Aorta (tissue), 5 donors: ENCODE data around the gene ADCK1. TPM values are rescaled to one million over a fixed set of nuclear protein-coding genes. Genes with fewer than 3 reads are reported as not detected.

ENCODE experiments used
- ATAC-seq: fragments of 200-7000 bp; cut with Tn5 transposase; one replicate; pipeline ENCODE4 v1.9.1; 2022; ENCODE audit warnings: moderate library complexity; ENCODE audit not compliant: low FRiP score
- DNase-seq, 2 donors: peaks; one replicate each; pipeline ENCODE4 v3.0.0-alpha.2; 2020
- H3K27ac ChIP-seq, 2 donors: one replicate each; pipeline ENCODE4 v1.5.1; 2013; ENCODE audit warnings: low read length in 2 of 2, mild to moderate bottlenecking in 2 of 2, moderate library complexity in 2 of 2, control low read depth in 1 of 2, inconsistent platforms in 1 of 2, low read depth in 1 of 2
- H3K27me3 ChIP-seq, 2 donors: one replicate each; pipeline ENCODE4 v1.6.1; 2013; ENCODE audit warnings: control low read depth in 1 of 2, low read length in 1 of 2, mild to moderate bottlenecking in 1 of 2, moderate library complexity in 1 of 2; ENCODE audit not compliant: insufficient read depth in 2 of 2, control insufficient read depth in 1 of 2
- H3K36me3 ChIP-seq, 2 donors: one replicate each; pipeline ENCODE4 v1.6.1; 2013; ENCODE audit warnings: control low read depth in 1 of 2, low read length in 1 of 2, mild to moderate bottlenecking in 1 of 2; ENCODE audit not compliant: insufficient read depth in 2 of 2, control insufficient read depth in 1 of 2
- H3K4me1 ChIP-seq, 2 donors: one replicate each; pipeline ENCODE4 v1.6.1; 2013; ENCODE audit warnings: low read length in 2 of 2, control low read depth in 1 of 2, mild to moderate bottlenecking in 1 of 2, moderate library complexity in 1 of 2; ENCODE audit not compliant: insufficient read depth in 2 of 2, control insufficient read depth in 1 of 2
- H3K4me3 ChIP-seq, 2 donors: one replicate each; pipeline ENCODE4 v1.5.1; 2013; ENCODE audit warnings: low read length in 2 of 2, control low read depth in 1 of 2, mild to moderate bottlenecking in 1 of 2
- H3K9me3 ChIP-seq: one replicate; pipeline ENCODE4 v1.6.1; 2013; ENCODE audit warnings: mild to moderate bottlenecking, low read length; ENCODE audit not compliant: control insufficient read depth
- WGBS, 2 donors: extraction: QIAGEN DNeasy Blood & Tissue Kit; methylation state at CpG; one replicate each; pipeline ENCODE4 v1.1.7; 2013; 5-methylcytosine and 5-hydroxymethylcytosine counted together
- intact Hi-C, 2 donors: fragments of 100-400 bp; cut with DNase I; formaldehyde crosslinking; loops; one replicate each; pipeline versions ENCODE4 v1.14.2 to v1.15.0; 2022
- polyA plus RNA-seq, 2 donors: library from polyadenylated mRNA; stranded (reverse); fragments of 200-250 nt; gene quantifications; one replicate each; pipeline ENCODE4 v1.2.3, GENCODE V29; 2013
- total RNA-seq, 2 donors: library from RNA; stranded (reverse); fragmentation: NEBNext Ultra II Directional; extraction: Animal tissue kit (Norgen Biotek cat#: 25700); gene quantifications; one replicate each; pipeline ENCODE4 v1.2.1, GENCODE V29; 2021
- donor health status: healthy with polysubstance abuse.
- donor health status: Bipolar disorder and iron deficiency.
- donor health status: DM: no; HTN: no; CAD: no.
- donor health status: DM: no; HTN: no; CAD: no.
- donor health status: DM: yes; HTN: yes; CAD: no.

The ADCK1 gene
- total and polyA plus RNA-seq, 4 donors, result 2.4 to 7.3 (median 4.5) TPM

DNA sequence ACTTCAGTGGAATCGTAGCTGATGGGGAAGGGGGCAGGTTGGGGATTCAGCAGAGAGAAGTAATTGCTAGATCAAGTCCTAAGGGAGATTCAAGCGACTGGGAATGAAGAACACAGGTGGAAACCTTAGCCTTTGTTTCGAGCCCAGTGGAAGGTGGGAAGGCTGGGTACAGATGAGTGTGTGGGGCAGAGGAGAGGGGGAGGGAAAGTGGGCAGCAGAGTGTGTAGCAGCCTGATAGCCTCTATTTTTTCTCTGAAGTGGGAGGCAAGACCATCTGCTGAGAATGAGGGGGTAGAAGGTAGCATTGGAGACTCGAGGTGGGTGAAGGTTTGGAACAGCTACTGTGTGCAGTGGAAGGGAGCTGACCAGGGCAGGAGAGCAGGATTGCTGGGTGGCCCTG is 91.0 kb downstream of the ADCK1 start:
- no peak overlapping the region for H3K4me3 ChIP-seq
- no peaks in the 10 kb centered on the region for H3K4me1 ChIP-seq
- DNase-seq (no peak), ATAC-seq (no peak)
- 92% methylated on average over 4 of the region's 4 CpGs for WGBS, 2 donors
- intact Hi-C loops, result no loop called here
- H3K27me3 ChIP-seq, result no peaks in the 10 kb centered on the region
- H3K9me3 ChIP-seq, result peaks cover 2% of the 10 kb centered on the region
- peaks cover 0 to 8% of the 10 kb centered on the region in 2 donors for H3K36me3 ChIP-seq
- H3K27ac ChIP-seq, result no peak overlapping the region

DNA sequence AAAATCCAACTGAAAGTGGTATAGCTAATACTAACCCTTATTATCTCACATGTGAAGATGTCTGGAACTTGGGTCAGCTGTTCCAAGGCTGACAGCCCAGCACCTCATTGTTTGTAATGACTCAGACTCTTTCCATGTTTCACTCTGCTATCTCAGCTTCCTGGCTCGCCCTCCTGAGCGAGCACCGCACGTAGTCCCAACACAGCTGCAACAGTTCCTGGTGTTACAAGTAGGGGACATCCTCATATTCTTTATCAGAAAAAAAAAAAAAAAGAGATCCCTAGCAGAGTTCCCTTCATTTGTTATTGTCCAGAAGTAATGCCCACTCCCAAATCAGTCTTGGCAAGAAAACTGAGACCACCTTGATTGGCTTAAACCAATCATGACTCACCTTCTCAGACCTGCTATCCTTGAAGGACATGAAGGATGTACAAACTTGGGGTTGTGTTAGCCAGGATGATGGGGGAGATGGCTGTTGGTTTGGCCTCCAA is 92.5 kb downstream of the ADCK1 start:
- no peak for ATAC-seq
- peaks cover 0 to 4% of the 10 kb centered on the region in 2 donors for H3K36me3 ChIP-seq
- H3K9me3 ChIP-seq, result peaks cover 2% of the 10 kb centered on the region
- no peaks in the 10 kb centered on the region for H3K27me3 ChIP-seq
- intact Hi-C loops, result no loop called here
- DNase-seq, result no peak
- H3K4me1 ChIP-seq, result no peaks in the 10 kb centered on the region
- 96 to 97% methylated on average over 4 of the region's 4 CpGs for WGBS, 2 donors
- H3K27ac ChIP-seq, result no peak overlapping the region
- no peak overlapping the region for H3K4me3 ChIP-seq

DNA sequence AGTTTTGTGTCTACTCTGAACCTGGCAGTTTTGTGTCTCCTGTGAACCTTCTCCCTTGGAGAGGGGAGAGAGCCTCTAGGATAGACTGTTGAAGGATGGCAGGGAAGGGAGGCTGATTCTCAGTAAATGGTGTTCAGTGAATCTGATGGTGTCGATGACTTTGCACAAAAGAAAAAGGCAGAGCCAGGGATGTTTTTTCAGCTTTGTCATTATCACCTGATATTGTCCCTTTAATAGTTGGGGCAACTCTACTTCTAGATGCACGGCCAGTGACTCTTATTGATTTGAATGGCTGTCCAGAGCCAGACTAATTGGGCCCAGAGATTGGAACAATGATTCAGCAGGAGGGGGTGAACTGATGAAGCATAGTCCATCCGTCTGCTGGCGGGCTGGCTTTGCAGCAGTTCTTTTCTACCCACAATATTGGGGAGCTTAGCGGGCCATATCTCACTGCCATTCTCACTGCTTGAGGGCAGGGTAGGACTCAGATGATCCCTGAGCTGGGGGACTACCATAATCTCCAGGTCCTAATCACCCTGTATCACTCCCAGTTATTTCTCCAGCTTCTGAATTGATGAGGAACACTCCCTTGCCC is 93.1 kb downstream of the ADCK1 start:
- Histone ChIP-seq H3K4me3 (no peak overlapping the region), H3K27me3 (no peaks in the 10 kb centered on the region), H3K36me3 (peaks cover 0 to 2% of the 10 kb centered on the region in 2 donors), H3K9me3 (peaks cover 2% of the 10 kb centered on the region), H3K27ac (no peak overlapping the region), H3K4me1 (no peaks in the 10 kb centered on the region)
- WGBS, 2 donors, result 95 to 96% methylated on average over 5 of the region's 5 CpGs
- intact Hi-C loops, result no loop called here
- no peak for ATAC-seq
- no peak for DNase-seq

DNA sequence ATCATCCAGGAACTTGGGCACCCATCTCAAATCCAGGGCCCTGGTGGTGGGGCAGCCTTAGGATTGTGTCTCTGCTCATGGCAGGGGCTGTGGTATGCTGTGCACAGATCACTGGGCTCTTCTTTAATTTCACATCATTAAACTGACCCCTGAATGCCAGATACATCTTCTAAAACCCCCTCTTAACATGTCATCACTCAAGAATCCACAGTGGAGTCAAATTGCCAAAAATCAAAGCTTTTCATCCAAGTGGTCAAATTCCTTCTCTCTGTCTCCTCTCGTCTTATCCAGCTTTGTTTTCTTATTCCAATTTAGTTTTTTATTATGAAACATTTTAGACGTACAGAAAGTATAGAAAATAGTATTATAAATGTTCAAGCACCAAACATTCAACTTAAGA is 97.5 kb downstream of the ADCK1 start:
- Histone ChIP-seq H3K9me3 (no peaks in the 10 kb centered on the region), H3K4me3 (no peak overlapping the region), H3K36me3 (peaks cover 0 to 2% of the 10 kb centered on the region in 2 donors), H3K4me1 (no peaks in the 10 kb centered on the region), H3K27ac (no peak overlapping the region), H3K27me3 (no peaks in the 10 kb centered on the region)
- ATAC-seq (no peak), DNase-seq (no peak)
- intact Hi-C loops, result no loop called here
- WGBS, 2 donors, result 48 to 50% methylated on average over 2 of the region's 2 CpGs

DNA sequence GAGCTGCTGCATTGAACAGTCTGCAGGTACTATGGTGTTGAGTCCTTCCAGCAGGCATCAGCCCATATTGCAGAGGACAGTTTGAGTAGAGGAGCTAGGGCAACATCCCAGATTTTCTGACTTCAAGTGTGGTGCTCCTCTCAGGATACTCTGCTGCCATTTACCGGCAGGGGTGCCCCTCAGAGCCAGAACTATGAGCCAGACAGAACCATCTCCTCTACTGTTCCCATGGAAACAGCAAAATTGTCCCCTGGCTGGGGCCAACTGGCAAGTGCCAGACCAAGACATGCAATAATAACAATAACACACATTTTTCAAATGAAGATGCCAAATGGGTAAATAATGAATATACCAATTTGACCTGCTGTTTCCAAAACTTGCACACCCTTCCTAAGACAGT is 102.9 kb downstream of the ADCK1 start:
- Histone ChIP-seq H3K27ac (no peak overlapping the region), H3K4me3 (no peak overlapping the region), H3K9me3 (no peaks in the 10 kb centered on the region), H3K27me3 (no peaks in the 10 kb centered on the region), H3K36me3 (peaks cover 0 to 2% of the 10 kb centered on the region in 2 donors), H3K4me1 (no peaks in the 10 kb centered on the region)
- 64 to 79% methylated on average over 1 of the region's 1 CpG for WGBS, 2 donors
- DNase-seq, result no peak
- no peak for ATAC-seq
- intact Hi-C loops, result no loop called here

DNA sequence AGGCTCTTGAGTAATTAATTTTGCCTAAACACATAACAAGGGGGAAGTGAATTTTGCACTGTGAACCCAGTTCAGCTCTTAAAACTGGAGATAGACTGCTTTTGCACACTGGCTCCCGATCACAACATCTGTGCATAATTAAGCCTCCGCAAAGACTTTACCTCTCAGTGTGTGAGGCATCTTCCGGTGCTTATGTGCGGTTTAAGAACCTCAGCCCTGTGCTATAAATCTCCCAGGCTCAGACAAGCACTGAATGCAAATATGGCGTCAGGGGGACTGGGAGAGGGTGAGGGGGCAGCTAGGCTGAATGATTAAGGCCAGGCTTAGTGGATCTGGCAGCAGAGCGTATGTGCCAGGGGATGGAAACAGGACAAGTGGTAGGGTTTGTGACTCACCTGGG is 103.3 kb downstream of the ADCK1 start:
- no peak for ATAC-seq
- WGBS, 2 donors, result 70 to 82% methylated on average over 6 of the region's 6 CpGs
- H3K36me3 ChIP-seq, result peaks cover 0 to 2% of the 10 kb centered on the region in 2 donors
- H3K4me1 ChIP-seq, result no peaks in the 10 kb centered on the region
- H3K4me3 ChIP-seq, result no peak overlapping the region
- no peaks in the 10 kb centered on the region for H3K27me3 ChIP-seq
- no peaks in the 10 kb centered on the region for H3K9me3 ChIP-seq
- intact Hi-C loops, result no loop called here
- no peak for DNase-seq
- H3K27ac ChIP-seq, result no peak overlapping the region

DNA sequence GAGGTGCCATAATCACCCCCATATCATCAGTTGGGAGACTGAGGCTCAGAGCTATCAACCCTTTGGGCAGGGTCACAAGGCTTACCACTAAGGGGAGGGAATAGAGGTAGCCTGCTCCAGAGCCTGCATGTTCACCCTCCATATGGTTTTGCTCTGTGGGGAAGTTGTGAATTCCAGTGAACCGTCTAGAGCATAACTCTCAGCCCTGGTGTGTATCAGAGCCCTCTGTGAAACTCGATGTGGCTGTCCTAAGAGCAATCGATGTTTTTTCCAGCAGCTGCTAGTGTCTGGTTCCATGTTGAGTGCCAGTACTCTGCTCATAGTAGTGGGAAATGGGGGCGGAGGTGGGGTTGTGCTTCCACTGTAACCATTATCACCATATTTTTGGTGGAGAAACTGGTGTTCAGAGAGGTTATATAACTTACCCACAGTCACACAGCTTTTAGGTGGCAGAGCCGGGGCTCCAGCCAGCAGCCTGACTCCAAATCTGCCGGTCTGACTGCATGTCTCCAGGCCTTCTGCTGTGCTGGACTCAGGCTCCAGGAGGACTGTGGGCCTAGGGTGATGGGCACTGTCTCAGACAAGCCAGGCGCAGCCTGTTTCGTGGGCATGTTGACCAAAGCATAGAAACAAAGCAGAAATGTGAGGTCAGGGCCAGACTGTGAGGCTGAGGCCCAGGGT is 104.2 kb downstream of the ADCK1 start:
- DNase-seq (no peak), ATAC-seq (no peak)
- Histone ChIP-seq H3K27me3 (no peaks in the 10 kb centered on the region), H3K4me3 (no peak overlapping the region), H3K36me3 (peaks cover 0 to 2% of the 10 kb centered on the region in 2 donors), H3K4me1 (no peaks in the 10 kb centered on the region), H3K9me3 (no peaks in the 10 kb centered on the region), H3K27ac (no peak overlapping the region)
- intact Hi-C loops, result no loop called here
- WGBS, 2 donors, result 70 to 78% methylated on average over 8 of the region's 8 CpGs

DNA sequence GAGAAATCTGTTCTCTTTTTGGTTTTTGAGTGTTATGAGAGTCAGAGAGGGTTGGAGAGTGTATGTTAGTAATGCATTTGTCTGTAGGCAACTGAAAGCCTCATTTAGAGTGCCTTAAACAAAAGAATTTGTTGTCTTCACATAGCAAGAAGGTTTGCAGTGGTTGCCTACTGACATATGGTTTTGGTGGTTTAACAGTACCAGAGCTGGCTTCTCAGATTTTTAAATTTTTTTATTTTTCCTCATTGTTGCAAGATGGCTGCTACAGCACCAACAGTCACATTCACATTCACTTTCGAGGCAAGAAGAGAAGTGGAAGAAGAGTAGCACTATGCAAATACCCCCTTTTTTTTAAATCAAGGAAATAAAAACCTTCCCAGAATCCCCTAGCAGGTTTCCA is 106.5 kb downstream of the ADCK1 start:
- no peak overlapping the region for H3K4me3 ChIP-seq
- no peaks in the 10 kb centered on the region for H3K4me1 ChIP-seq
- no peaks in the 10 kb centered on the region for H3K36me3 ChIP-seq
- 92 to 95% methylated on average over 1 of the region's 1 CpG for WGBS, 2 donors
- H3K9me3 ChIP-seq, result no peaks in the 10 kb centered on the region
- DNase-seq, result no peak
- no peak for ATAC-seq
- intact Hi-C loops, result no loop called here
- no peak overlapping the region for H3K27ac ChIP-seq
- no peaks in the 10 kb centered on the region for H3K27me3 ChIP-seq

DNA sequence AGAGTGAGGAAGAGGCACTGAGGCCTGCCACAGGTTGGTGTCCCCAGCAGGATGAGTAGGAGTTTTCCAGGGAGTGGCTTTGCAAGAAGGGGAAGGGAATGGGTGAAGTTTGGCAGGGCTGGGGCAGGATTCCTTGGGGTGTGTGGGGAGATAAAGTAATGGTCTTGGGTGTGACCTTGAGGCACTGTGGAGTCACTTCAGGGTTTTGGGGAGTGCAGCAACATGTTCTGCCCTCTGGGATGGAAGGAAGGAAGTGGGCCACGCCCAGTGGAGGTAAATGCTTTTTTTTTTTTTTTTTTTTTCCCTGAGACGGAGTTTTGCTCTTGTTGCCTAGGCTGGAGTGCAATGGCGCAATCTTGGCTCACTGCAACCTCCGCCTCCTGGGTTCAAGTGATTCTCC is 108.9 kb downstream of the ADCK1 start:
- Histone ChIP-seq H3K27me3 (no peaks in the 10 kb centered on the region), H3K27ac (no peak overlapping the region), H3K4me3 (no peak overlapping the region), H3K9me3 (no peaks in the 10 kb centered on the region), H3K4me1 (no peaks in the 10 kb centered on the region), H3K36me3 (no peaks in the 10 kb centered on the region)
- DNase-seq, result no peak
- intact Hi-C loops, result no loop called here
- no peak for ATAC-seq
- 83 to 93% methylated on average over 1 to 4 of the region's 4 CpGs for WGBS, 2 donors
